Measurements from ENCODE around the gene OLIG2.

OLIG2 gene

DNA sequence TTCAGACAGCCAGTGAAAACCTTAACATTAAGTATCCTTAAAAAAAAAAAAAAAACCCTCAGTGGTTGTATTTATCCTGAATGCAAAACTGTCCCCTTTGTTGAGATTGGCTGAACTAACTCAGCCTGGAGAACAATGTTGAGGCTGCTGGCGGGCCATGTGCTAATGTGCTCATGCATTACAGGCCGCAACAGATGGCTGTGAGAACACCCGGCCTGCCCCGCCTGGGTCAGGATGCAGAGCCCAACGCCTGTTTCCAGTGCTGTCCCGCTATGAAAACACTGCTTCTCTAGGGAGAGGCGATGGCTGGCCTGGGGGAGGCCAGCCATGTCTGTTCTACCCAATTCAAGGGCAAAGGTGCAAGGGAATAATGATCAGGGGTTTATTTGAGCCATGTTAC lies 13.8 kb downstream of the OLIG2 start:
- H3K4me3 ChIP-seq (ENCODE audit: low read depth, low read length), result no peak overlapping the region
- TF ChIP-seq, protein P1, sequence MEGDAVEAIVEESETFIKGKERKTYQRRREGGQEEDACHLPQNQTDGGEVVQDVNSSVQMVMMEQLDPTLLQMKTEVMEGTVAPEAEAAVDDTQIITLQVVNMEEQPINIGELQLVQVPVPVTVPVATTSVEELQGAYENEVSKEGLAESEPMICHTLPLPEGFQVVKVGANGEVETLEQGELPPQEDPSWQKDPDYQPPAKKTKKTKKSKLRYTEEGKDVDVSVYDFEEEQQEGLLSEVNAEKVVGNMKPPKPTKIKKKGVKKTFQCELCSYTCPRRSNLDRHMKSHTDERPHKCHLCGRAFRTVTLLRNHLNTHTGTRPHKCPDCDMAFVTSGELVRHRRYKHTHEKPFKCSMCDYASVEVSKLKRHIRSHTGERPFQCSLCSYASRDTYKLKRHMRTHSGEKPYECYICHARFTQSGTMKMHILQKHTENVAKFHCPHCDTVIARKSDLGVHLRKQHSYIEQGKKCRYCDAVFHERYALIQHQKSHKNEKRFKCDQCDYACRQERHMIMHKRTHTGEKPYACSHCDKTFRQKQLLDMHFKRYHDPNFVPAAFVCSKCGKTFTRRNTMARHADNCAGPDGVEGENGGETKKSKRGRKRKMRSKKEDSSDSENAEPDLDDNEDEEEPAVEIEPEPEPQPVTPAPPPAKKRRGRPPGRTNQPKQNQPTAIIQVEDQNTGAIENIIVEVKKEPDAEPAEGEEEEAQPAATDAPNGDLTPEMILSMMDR (IDR thresholded peaks at IDR 0.05; ENCODE audit: borderline replicate concordance, insufficient read depth, low read depth, low read length), result no peak

DNA sequence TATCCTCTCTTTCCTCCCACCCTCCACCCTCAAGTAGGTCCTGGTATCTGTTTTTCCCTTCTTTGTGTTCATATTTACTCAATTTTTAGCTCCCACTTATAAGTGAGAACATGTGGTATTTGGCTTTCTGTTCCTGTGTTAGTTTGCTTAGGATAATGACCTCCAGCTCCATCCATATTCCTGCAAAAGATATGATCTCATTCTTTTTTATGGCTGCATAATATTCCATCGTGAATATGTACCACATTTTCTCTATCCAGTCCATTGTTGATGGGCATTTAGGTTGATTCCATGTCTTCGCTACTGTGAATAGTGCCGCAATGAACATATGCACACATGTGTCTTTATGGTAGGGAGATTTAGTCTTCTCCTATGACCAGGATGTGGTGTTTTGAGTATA lies 14.5 kb downstream of the OLIG2 start:
- no peak overlapping the region for H3K4me3 ChIP-seq (ENCODE audit: low read depth, low read length)
- TF ChIP-seq, protein P1 (IDR thresholded peaks at IDR 0.05; ENCODE audit: borderline replicate concordance, insufficient read depth, low read depth, low read length), result no peak

DNA sequence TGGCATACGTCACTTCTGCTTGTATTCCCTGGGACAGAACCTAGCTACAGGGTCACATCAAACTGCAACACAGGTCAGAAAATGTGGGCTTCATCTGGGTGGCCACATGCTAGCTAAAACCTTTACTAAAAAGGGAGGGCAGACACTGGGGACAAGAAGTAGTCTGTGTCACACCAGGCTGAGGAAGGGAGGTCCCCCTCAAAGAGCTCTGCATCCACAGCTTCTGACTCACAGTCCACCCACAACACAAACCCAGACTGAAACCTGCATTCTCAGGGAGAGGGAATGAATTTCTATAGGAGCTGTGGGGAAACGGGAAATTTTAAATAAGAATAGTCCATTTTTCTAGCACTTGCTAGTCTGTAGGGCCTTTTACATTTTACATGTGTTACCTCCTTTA lies 16.2 kb downstream of the OLIG2 start:
- no peak overlapping the region for H3K4me3 ChIP-seq (ENCODE audit: low read depth, low read length)

DNA sequence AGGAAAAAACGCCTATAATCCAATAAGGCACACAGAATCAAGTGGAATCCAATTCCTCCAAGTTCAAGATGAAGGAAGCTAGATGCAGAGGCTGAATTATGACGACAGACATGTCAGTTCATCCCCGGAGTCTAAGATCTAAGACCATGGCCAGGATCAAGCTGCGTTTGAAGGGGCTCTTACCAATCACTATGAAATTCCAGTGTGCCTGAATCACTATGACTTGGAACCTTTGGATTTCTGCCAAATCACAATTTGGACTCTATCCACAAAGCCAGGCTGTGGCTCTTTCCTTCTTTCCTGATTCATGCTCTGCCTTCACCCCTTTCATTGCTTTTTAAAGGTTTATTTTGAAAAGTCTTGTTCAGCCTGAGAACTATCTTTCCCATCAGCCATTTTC lies 17.1 kb downstream of the OLIG2 start:
- TF ChIP-seq, protein P1 (IDR thresholded peaks at IDR 0.05; ENCODE audit: borderline replicate concordance, insufficient read depth, low read depth, low read length), result no peak
- H3K4me3 ChIP-seq (ENCODE audit: low read depth, low read length), result no peak overlapping the region

More for the DNA sequence above, 16.2 kb downstream of the OLIG2 start:
- TF ChIP-seq, protein P1 (IDR thresholded peaks at IDR 0.05; ENCODE audit: borderline replicate concordance, insufficient read depth, low read depth, low read length), result no peak

DNA sequence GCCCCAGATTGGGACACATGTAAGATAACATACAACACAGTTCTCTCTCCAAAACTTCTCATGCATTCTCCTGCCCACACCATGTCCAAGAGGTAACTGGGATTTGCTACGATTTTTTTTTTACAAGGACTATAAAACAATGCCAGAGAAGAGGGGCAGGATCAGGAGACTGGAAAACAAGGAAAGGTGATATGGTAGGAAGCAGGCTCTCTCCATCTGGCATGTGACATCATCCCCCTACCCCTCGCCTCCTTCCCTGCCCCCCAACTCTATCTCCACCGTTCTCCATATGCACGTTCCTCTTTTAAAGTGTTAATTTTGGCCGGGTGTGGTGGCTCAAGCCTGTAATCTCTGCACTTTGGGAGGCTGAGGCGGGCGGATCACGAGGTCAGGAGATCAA lies 20.7 kb downstream of the OLIG2 start:
- H3K4me3 ChIP-seq (ENCODE audit: low read depth, low read length), result no peak overlapping the region
- TF ChIP-seq, protein P1 (IDR thresholded peaks at IDR 0.05; ENCODE audit: borderline replicate concordance, insufficient read depth, low read depth, low read length), result no peak

DNA sequence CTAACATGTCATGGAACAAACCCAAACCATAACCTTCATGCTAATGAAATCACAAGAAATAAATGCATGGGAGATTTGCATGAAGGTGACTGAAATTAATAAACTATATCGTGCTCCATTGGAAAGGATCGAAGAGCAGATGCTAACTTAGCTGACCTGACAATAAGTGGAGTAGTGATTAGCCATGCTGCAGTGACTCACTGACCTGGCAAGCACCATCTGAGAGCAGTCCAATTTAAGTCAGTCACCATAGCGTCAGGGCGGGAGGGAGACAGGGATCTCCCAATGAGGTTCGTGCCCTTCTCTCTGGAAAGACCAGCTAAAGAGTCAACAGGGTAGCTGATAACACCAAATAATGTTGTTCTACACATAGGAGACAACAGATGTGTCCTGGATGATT lies 21.5 kb downstream of the OLIG2 start:
- TF ChIP-seq, protein P1 (IDR thresholded peaks at IDR 0.05; ENCODE audit: borderline replicate concordance, insufficient read depth, low read depth, low read length), result no peak
- H3K4me3 ChIP-seq (ENCODE audit: low read depth, low read length), result no peak overlapping the region

DNA sequence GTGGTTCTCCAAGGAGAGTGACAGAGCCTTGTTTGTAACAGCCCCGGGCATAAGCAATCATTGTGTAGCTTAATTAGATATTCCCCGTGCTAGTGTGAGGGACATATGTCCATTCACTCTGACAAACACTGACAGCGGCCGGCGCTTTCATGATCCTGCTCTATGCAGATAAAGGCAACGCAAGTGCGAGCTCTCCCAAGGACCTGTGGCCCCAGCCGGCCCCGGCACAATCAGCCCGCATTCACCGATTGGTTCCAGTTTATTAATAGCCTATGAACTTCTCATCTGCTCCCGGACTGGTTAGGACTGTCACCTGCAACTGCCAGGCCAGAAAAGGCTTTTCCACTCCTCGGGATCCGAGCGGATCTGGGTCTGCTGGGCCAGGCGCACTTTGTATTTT lies 26.2 kb downstream of the OLIG2 start:
- TF ChIP-seq, protein P1 (IDR thresholded peaks at IDR 0.05; ENCODE audit: borderline replicate concordance, insufficient read depth, low read depth, low read length), result no peak
- H3K4me3 ChIP-seq (ENCODE audit: low read depth, low read length), result no peak overlapping the region

Data from GM12875 (cell line).